ENCODE data around the gene CTSH.

Gene CTSH

GRCh38 chr15:78969687-78970349 lies 25.0 kb upstream of the CTSH start:
- Histone ChIP-seq H3K36me3 (ENCODE audit: insufficient read depth, low read length) (no peaks in the 10 kb centered on the region), H3K27ac (no peak overlapping the region), H3K4me3 (no peak overlapping the region), H3K9ac (ENCODE audit: insufficient read length) (no peak overlapping the region), H3K9me3 (ENCODE audit: low read depth, low read length) (no peaks in the 10 kb centered on the region)
- no peak for TF ChIP-seq POLR2AphosphoS5 (IDR thresholded peaks at IDR 0.05; ENCODE audit: borderline replicate concordance, low read depth, low read length)
- no peak for TF ChIP-seq EZH2 (IDR thresholded peaks at IDR 0.05)
- no peak for TF ChIP-seq FOXP2 (optimal IDR thresholded peaks at IDR 0.05; ENCODE audit: control extremely low read depth, extremely low read length, insufficient read depth)
- DNase-seq (ENCODE audit: low read depth, low spot score) = no peak

GRCh38 chr15:78968539-78969271 lies 23.9 kb upstream of the CTSH start:
- no peak for DNase-seq (ENCODE audit: low read depth, low spot score)
- H3K9me3 ChIP-seq (ENCODE audit: low read depth, low read length) = no peaks in the 10 kb centered on the region

DNA sequence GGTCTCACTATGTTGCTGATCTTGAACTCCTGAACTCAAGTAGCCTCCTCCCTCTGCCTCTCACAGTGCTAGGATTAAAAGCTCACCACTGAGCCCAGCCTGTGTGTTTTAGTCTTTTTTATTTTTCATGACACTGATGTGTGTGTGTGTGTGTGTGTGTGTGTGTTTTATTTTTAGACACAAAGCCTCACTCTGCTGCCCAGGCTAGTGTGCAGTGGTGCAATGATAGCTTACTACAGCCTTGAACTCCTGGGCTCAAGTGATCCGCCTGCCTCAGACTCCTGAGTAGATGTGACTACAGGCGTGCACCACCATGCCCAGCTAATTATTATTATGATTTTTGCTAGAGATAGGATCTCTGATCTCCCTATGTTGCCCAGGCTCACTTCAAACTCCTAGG lies 23.3 kb upstream of the CTSH start:
- Histone ChIP-seq H3K4me3 (no peak overlapping the region), H3K27ac (no peak overlapping the region)

More at GRCh38 chr15:78968539-78969271, 23.9 kb upstream of the CTSH start:
- H3K9ac ChIP-seq (ENCODE audit: insufficient read length) = no peak overlapping the region
- H3K27ac ChIP-seq = no peak overlapping the region
- no peak overlapping the region for H3K4me3 ChIP-seq
- no peaks in the 10 kb centered on the region for H3K36me3 ChIP-seq (ENCODE audit: insufficient read depth, low read length)
- TF ChIP-seq POLR2AphosphoS5 (IDR thresholded peaks at IDR 0.05; ENCODE audit: borderline replicate concordance, low read depth, low read length) (no peak), FOXP2 (optimal IDR thresholded peaks at IDR 0.05; ENCODE audit: control extremely low read depth, extremely low read length, insufficient read depth) (no peak), EZH2 (IDR thresholded peaks at IDR 0.05) (no peak)

GRCh38 chr15:78960308-78960707 lies 15.5 kb upstream of the CTSH start:
- TF ChIP-seq FOXP2 (optimal IDR thresholded peaks at IDR 0.05; ENCODE audit: control extremely low read depth, extremely low read length, insufficient read depth) (no peak), EZH2 (IDR thresholded peaks at IDR 0.05) (no peak), POLR2AphosphoS5 (IDR thresholded peaks at IDR 0.05; ENCODE audit: borderline replicate concordance, low read depth, low read length) (no peak)
- DNase-seq (ENCODE audit: low read depth, low spot score) = no peak
- no peak overlapping the region for H3K27ac ChIP-seq
- no peaks in the 10 kb centered on the region for H3K9me3 ChIP-seq (ENCODE audit: low read depth, low read length)
- H3K36me3 ChIP-seq (ENCODE audit: insufficient read depth, low read length) = no peaks in the 10 kb centered on the region
- no peak overlapping the region for H3K4me3 ChIP-seq
- no peak overlapping the region for H3K9ac ChIP-seq (ENCODE audit: insufficient read length)

More for the DNA sequence above, 23.3 kb upstream of the CTSH start:
- no peaks in the 10 kb centered on the region for H3K36me3 ChIP-seq (ENCODE audit: insufficient read depth, low read length)
- TF ChIP-seq EZH2 (IDR thresholded peaks at IDR 0.05) (no peak), FOXP2 (optimal IDR thresholded peaks at IDR 0.05; ENCODE audit: control extremely low read depth, extremely low read length, insufficient read depth) (no peak), POLR2AphosphoS5 (IDR thresholded peaks at IDR 0.05; ENCODE audit: borderline replicate concordance, low read depth, low read length) (no peak)
- no peak for DNase-seq (ENCODE audit: low read depth, low spot score)
- H3K9me3 ChIP-seq (ENCODE audit: low read depth, low read length) = no peaks in the 10 kb centered on the region
- no peak overlapping the region for H3K9ac ChIP-seq (ENCODE audit: insufficient read length)

DNA sequence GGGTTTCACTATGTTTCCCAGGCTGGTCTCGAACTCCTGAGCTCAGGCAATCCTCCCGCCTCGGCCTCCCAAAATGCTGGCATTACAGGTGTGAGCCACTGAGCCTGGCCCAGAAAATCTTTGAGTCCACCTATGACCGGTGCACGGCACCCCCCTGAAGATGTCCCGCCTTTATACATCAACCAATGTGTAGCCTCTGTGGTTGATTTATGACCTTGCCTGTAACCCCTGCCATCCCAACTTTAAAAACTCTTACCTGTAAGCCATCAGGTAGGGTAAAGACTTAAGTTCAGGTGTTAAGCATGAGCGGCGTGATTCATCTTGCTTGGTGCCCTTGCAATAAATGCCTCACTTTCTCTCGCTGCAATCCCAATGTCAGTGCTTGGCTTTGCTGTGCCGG lies 14.5 kb upstream of the CTSH start:
- H3K9ac ChIP-seq (ENCODE audit: insufficient read length) = no peak overlapping the region
- no peak overlapping the region for H3K4me3 ChIP-seq
- TF ChIP-seq POLR2AphosphoS5 (IDR thresholded peaks at IDR 0.05; ENCODE audit: borderline replicate concordance, low read depth, low read length) (no peak), EZH2 (IDR thresholded peaks at IDR 0.05) (no peak), FOXP2 (optimal IDR thresholded peaks at IDR 0.05; ENCODE audit: control extremely low read depth, extremely low read length, insufficient read depth) (no peak)
- no peak overlapping the region for H3K27ac ChIP-seq
- H3K36me3 ChIP-seq (ENCODE audit: insufficient read depth, low read length) = no peaks in the 10 kb centered on the region
- H3K9me3 ChIP-seq (ENCODE audit: low read depth, low read length) = no peaks in the 10 kb centered on the region
- DNase-seq (ENCODE audit: low read depth, low spot score) = no peak

GRCh38 chr15:78957416-78958093 lies 12.7 kb upstream of the CTSH start:
- no peak for DNase-seq (ENCODE audit: low read depth, low spot score)
- no peaks in the 10 kb centered on the region for H3K9me3 ChIP-seq (ENCODE audit: low read depth, low read length)
- H3K27ac ChIP-seq = no peak overlapping the region
- no peak for TF ChIP-seq FOXP2 (optimal IDR thresholded peaks at IDR 0.05; ENCODE audit: control extremely low read depth, extremely low read length, insufficient read depth)
- TF ChIP-seq EZH2 (IDR thresholded peaks at IDR 0.05) = no peak
- TF ChIP-seq POLR2AphosphoS5 (IDR thresholded peaks at IDR 0.05; ENCODE audit: borderline replicate concordance, low read depth, low read length) = no peak
- H3K4me3 ChIP-seq = no peak overlapping the region
- H3K9ac ChIP-seq (ENCODE audit: insufficient read length) = no peak overlapping the region
- no peaks in the 10 kb centered on the region for H3K36me3 ChIP-seq (ENCODE audit: insufficient read depth, low read length)

DNA sequence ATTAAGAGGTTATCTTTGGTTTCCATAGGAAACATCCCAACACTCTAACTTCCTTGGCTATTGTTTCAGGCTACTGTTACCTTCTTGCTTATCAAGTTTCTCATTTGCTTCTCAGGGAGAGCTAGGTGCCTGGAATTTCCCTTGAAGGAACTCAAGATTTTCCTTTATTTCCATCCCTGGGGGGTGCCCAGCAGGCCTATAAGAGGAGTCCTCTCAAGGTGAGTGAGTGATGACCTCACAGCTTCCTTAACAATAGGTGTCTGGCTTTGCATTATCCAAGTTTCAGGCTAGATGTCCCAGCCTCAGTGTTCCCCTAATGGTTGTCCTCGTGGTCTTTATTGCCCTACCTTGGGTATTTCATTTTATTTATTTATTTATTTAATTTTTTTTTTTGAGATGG lies 12.1 kb upstream of the CTSH start:
- no peak for DNase-seq (ENCODE audit: low read depth, low spot score)

GRCh38 chr15:78955355-78955754 lies 10.5 kb upstream of the CTSH start:
- H3K9ac ChIP-seq (ENCODE audit: insufficient read length) = no peak overlapping the region
- no peak for DNase-seq (ENCODE audit: low read depth, low spot score)

More for the DNA sequence above, 12.1 kb upstream of the CTSH start:
- no peak overlapping the region for H3K9ac ChIP-seq (ENCODE audit: insufficient read length)
- H3K27ac ChIP-seq = no peak overlapping the region
- TF ChIP-seq POLR2AphosphoS5 (IDR thresholded peaks at IDR 0.05; ENCODE audit: borderline replicate concordance, low read depth, low read length) (no peak), FOXP2 (optimal IDR thresholded peaks at IDR 0.05; ENCODE audit: control extremely low read depth, extremely low read length, insufficient read depth) (no peak), EZH2 (IDR thresholded peaks at IDR 0.05) (no peak)
- H3K36me3 ChIP-seq (ENCODE audit: insufficient read depth, low read length) = no peaks in the 10 kb centered on the region
- H3K4me3 ChIP-seq = no peak overlapping the region
- no peaks in the 10 kb centered on the region for H3K9me3 ChIP-seq (ENCODE audit: low read depth, low read length)

More at GRCh38 chr15:78955355-78955754, 10.5 kb upstream of the CTSH start:
- Histone ChIP-seq H3K4me3 (no peak overlapping the region), H3K27ac (no peak overlapping the region), H3K9me3 (ENCODE audit: low read depth, low read length) (no peaks in the 10 kb centered on the region), H3K36me3 (ENCODE audit: insufficient read depth, low read length) (no peaks in the 10 kb centered on the region)
- TF ChIP-seq FOXP2 (optimal IDR thresholded peaks at IDR 0.05; ENCODE audit: control extremely low read depth, extremely low read length, insufficient read depth) (no peak), POLR2AphosphoS5 (IDR thresholded peaks at IDR 0.05; ENCODE audit: borderline replicate concordance, low read depth, low read length) (no peak), EZH2 (IDR thresholded peaks at IDR 0.05) (no peak)

All from SK-N-MC (cell line).